AG04449 (cell line): ENCODE measurements around the gene CCSAP.

Experiments used
- CTCF ChIA-PET: fragments of 350-600 bp; formaldehyde crosslinking; extraction: SDS; loops from one replicate; lab custom pipeline; 2021; ENCODE audit warnings: antibody characterized with exemption; lab: Yijun Ruan, JAX
- POLR2A ChIA-PET: fragments of 400-600, 350-600 bp; formaldehyde crosslinking; extraction: SDS; loops from one replicate; lab custom pipeline; 2020; ENCODE audit warnings: antibody characterized with exemption, inconsistent platforms; lab: Yijun Ruan, JAX
- DNase-seq: peaks from one replicate; pipeline ENCODE4 v3.0.0-alpha.2; 2010; ENCODE audit warnings: low read depth, low spot score
- H3K4me3 ChIP-seq: 2 replicates; pipeline ENCODE4 v1.5.1; 2011; ENCODE audit warnings: low read depth, mild to moderate bottlenecking, control low read depth, low read length
- TF ChIP-seq, protein P1 (sequence below): IDR thresholded peaks from one replicate; pipeline ENCODE4 v1.5.1; 2011; ENCODE audit warnings: mild to moderate bottlenecking, moderate library complexity, low read length, control low read depth, inconsistent platforms; ENCODE audit not compliant: insufficient read depth; ENCODE audit errors: missing control alignments

Gene CCSAP

DNA sequence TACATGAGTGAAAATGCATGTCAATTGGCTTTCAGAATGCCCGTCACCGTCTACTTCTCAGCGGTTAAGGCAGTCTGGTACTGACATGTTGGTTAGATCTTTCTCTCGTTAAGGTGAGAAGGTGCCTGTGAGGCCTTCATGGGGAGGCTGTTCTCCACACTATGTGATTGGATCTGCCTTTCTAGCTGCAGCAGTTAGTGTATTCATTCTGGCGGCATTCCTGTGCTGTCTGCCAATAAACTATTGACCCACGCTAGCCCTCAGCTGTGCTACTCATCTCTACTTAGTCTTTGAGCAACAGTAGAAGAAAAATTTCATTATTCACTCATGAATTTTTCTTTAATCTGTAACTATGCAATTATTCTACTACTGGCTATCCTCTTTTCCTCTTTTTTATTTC lies 32.0 kb downstream of the CCSAP start:
- ChIA-PET POLR2A (no interaction called here), CTCF (no interaction called here)
- H3K4me3 ChIP-seq = no peak overlapping the region
- DNase-seq = no peak
- TF ChIP-seq, protein P1, sequence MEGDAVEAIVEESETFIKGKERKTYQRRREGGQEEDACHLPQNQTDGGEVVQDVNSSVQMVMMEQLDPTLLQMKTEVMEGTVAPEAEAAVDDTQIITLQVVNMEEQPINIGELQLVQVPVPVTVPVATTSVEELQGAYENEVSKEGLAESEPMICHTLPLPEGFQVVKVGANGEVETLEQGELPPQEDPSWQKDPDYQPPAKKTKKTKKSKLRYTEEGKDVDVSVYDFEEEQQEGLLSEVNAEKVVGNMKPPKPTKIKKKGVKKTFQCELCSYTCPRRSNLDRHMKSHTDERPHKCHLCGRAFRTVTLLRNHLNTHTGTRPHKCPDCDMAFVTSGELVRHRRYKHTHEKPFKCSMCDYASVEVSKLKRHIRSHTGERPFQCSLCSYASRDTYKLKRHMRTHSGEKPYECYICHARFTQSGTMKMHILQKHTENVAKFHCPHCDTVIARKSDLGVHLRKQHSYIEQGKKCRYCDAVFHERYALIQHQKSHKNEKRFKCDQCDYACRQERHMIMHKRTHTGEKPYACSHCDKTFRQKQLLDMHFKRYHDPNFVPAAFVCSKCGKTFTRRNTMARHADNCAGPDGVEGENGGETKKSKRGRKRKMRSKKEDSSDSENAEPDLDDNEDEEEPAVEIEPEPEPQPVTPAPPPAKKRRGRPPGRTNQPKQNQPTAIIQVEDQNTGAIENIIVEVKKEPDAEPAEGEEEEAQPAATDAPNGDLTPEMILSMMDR = no peak

DNA sequence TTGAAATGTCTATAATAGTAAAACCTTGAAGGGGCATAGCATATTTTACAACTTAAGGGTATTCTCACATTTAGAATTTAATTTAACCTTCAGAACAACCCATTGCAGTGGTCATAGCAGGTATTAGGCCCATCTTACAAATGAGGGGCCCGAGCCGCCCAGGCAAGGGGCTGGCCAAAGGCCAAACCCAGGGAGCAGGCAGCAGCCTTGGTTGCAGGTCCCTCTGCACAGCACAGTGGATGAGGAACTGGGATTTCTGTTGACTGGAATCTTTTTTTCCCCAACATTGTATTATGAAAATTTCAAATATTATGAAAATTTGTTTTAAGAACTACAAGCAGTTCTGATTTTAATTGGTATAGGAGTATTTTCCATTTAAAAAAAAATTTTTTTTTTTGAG lies 33.2 kb downstream of the CCSAP start:
- ChIA-PET CTCF (no interaction called here), POLR2A (no interaction called here)
- TF ChIP-seq, protein P1 = no peak

DNA sequence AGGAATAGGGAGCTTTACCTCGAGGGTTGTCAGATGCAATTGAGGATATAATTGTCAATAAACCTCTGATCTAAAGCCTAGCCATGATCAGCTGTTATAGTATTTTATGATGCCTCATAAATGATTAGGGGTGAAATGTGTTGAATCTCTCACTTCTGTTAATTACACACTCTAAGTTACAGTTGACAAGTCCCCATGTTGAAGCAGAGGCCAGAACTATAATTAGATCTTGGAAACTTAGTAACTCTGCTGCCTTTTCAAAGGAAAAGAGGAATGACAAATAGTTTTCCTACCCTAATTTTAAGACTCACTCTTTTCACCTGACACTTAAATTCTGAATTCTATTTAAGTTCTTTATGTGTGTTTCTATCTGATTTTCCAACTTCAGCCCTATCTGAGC lies 33.8 kb downstream of the CCSAP start:
- CTCF ChIA-PET = no interaction called here
- TF ChIP-seq, protein P1 = no peak
- POLR2A ChIA-PET = no interaction called here
- no peak overlapping the region for H3K4me3 ChIP-seq
- DNase-seq = no peak

More for the DNA sequence above, 33.2 kb downstream of the CCSAP start:
- DNase-seq = no peak
- no peak overlapping the region for H3K4me3 ChIP-seq

DNA sequence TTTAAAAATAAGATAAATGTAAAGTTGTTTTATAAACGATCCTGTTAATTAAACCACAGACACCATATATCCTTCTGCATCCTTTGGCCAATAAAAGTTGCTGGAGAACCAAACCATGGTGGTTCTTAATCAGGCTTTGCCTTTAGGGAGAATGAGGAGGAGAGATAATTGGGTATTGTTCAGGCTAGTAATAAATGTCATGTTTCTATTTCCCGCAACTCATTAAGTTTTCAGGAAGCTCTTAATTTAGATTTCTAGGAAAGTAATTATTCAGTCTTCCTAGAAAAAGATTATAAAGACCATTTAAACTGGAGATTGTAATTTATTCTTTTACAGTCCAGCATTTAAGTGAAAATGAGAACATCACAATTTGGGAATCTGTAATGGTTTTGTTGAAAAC lies 37.5 kb downstream of the CCSAP start:
- H3K4me3 ChIP-seq = no peak overlapping the region
- DNase-seq = no peak
- TF ChIP-seq, protein P1 = no peak
- ChIA-PET POLR2A (no interaction called here), CTCF (no interaction called here)

DNA sequence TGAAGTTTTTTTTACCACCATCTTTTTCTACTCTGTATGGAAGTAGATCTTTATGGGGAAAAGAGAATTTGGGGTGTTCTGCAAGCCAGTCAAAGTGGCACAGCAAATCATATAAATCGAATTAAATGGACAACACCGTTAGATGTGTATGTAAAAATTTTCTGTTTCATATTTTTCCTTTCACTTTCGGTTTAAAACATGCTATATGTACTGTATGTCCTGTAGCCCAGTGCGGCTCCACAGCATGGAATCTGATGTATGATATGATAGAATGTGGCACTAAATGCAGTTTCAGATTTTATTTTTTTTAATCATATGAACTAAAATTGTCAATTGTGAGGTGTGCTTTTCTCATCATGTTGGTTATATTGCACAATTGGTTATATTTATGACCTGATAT lies 39.0 kb downstream of the CCSAP start:
- CTCF ChIA-PET = no interaction called here
- H3K4me3 ChIP-seq = no peak overlapping the region
- POLR2A ChIA-PET = no interaction called here
- TF ChIP-seq, protein P1 = no peak
- DNase-seq = no peak

DNA sequence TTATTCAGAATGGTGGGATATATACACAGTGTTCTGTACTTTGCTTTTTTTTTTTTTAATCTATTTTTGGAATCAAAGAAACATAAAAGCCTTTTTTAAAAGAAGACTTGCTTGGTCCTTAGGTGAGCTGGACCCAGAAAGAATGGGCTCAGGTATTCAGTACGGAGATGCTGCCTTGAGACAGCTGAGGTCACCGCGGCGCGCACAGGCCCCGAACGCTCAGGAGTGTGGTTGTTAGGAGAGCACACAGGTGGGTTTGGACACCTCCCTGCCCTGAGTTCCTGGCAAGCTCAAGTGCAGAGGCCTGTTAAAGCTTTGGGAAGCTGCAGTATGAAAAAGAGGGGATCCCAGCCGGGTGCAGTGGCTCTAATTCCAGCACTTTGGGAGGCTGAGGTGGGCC lies 40.1 kb downstream of the CCSAP start:
- CTCF ChIA-PET = no interaction called here
- POLR2A ChIA-PET = no interaction called here
- no peak overlapping the region for H3K4me3 ChIP-seq
- no peak for DNase-seq
- TF ChIP-seq, protein P1 = no peak
